GM12872 (cell line): ENCODE measurements around the gene ATXN1.

ENCODE experiments used
- CTCF ChIP-seq: IDR thresholded peaks from 3 replicates; pipeline ENCODE4 v1.5.1; 2011; ENCODE audit warnings: low read depth, mild to moderate bottlenecking, low read length, moderate library complexity; ENCODE audit not compliant: insufficient read depth

The ATXN1 gene

GRCh38 chr6:16644540-16645250, 116.6 kb downstream of the ATXN1 start:
- no peak for TF ChIP-seq CTCF

- no peak for TF ChIP-seq CTCF
Observed at GRCh38 chr6:16639684-16640480, 121.4 kb downstream of the ATXN1 start.

GRCh38 chr6:16637635-16638034, 123.6 kb downstream of the ATXN1 start:
- TF ChIP-seq CTCF, result no peak

GRCh38 chr6:16635810-16636602, 125.3 kb downstream of the ATXN1 start:
- no peak for TF ChIP-seq CTCF

- no peak for TF ChIP-seq CTCF
Observed at GRCh38 chr6:16635291-16635809, 125.9 kb downstream of the ATXN1 start.

GRCh38 chr6:16634855-16635254, 126.4 kb downstream of the ATXN1 start:
- no peak for TF ChIP-seq CTCF

GRCh38 chr6:16633961-16634360, 127.3 kb downstream of the ATXN1 start:
- no peak for TF ChIP-seq CTCF
